ENCODE measurements around the gene JAM3.
"Not testable (repeated sequence)": the region's sequence is repeated elsewhere in the genome, so short reads cannot be mapped to it uniquely, and the experiment has no call there.

JAM3 gene

GRCh38 chr11:134101282-134101681 lies 32.4 kb downstream of the JAM3 start:
- peak; percentile 39 for DNase-seq (ENCODE audit: low read depth)

- no peak for DNase-seq (ENCODE audit: low read depth)
Measured at GRCh38 chr11:134110252-134110815, 41.5 kb downstream of the JAM3 start.

- DNase-seq (ENCODE audit: low read depth) = not testable (repeated sequence)
Measured at GRCh38 chr11:134113787-134114186, 44.9 kb downstream of the JAM3 start.

- DNase-seq (ENCODE audit: low read depth) = no peak
Measured at GRCh38 chr11:134116210-134116609, 47.3 kb downstream of the JAM3 start.

- DNase-seq (ENCODE audit: low read depth) = no peak
Measured at GRCh38 chr11:134118006-134118405, 49.1 kb downstream of the JAM3 start.

GRCh38 chr11:134119094-134119493 lies 50.2 kb downstream of the JAM3 start:
- DNase-seq (ENCODE audit: low read depth) = peak; percentile 78

GRCh38 chr11:134120143-134120850 lies 51.4 kb downstream of the JAM3 start:
- peak; percentile 94 for DNase-seq (ENCODE audit: low read depth)

- peak; percentile 82 for DNase-seq (ENCODE audit: low read depth)
Measured at GRCh38 chr11:134120921-134121526, 52.2 kb downstream of the JAM3 start.

GRCh38 chr11:134124660-134125451 lies 56.0 kb downstream of the JAM3 start:
- peak; percentile 66 for DNase-seq (ENCODE audit: low read depth)

GRCh38 chr11:134125507-134125906 lies 56.6 kb downstream of the JAM3 start:
- no peak for DNase-seq (ENCODE audit: low read depth)

- peak; percentile 97 for DNase-seq (ENCODE audit: low read depth)
Measured at GRCh38 chr11:134126217-134126822, 57.4 kb downstream of the JAM3 start.

GRCh38 chr11:134131628-134132244 lies 62.9 kb downstream of the JAM3 start:
- DNase-seq (ENCODE audit: low read depth) = no peak

- DNase-seq (ENCODE audit: low read depth) = peak; percentile 34
Measured at GRCh38 chr11:134132808-134133207, 63.9 kb downstream of the JAM3 start.

- DNase-seq (ENCODE audit: low read depth) = no peak
Measured at GRCh38 chr11:134134167-134134566, 65.3 kb downstream of the JAM3 start.

GRCh38 chr11:134138376-134138775 lies 69.5 kb downstream of the JAM3 start:
- DNase-seq (ENCODE audit: low read depth) = peak; percentile 24

- no peak for DNase-seq (ENCODE audit: low read depth)
Measured at GRCh38 chr11:134139303-134139872, 70.5 kb downstream of the JAM3 start.

GRCh38 chr11:134139873-134140331 lies 71.0 kb downstream of the JAM3 start:
- peak; percentile 83 for DNase-seq (ENCODE audit: low read depth)

- DNase-seq (ENCODE audit: low read depth) = no peak
Measured at GRCh38 chr11:134140961-134141490, 72.2 kb downstream of the JAM3 start.

GRCh38 chr11:134142536-134142935 lies 73.7 kb downstream of the JAM3 start:
- DNase-seq (ENCODE audit: low read depth) = peak; percentile 56

- DNase-seq (ENCODE audit: low read depth) = no peak
Measured at GRCh38 chr11:134143801-134144200, 74.9 kb downstream of the JAM3 start.

- no peak for DNase-seq (ENCODE audit: low read depth)
Measured at GRCh38 chr11:134144744-134145143, 75.9 kb downstream of the JAM3 start.

Measured in EH (cell line).